Measurements from ENCODE around the gene PRKACB.
"Not testable (repeated sequence)": the region's sequence is repeated elsewhere in the genome, so short reads cannot be mapped to it uniquely, and the experiment has no call there.

The PRKACB gene

DNA sequence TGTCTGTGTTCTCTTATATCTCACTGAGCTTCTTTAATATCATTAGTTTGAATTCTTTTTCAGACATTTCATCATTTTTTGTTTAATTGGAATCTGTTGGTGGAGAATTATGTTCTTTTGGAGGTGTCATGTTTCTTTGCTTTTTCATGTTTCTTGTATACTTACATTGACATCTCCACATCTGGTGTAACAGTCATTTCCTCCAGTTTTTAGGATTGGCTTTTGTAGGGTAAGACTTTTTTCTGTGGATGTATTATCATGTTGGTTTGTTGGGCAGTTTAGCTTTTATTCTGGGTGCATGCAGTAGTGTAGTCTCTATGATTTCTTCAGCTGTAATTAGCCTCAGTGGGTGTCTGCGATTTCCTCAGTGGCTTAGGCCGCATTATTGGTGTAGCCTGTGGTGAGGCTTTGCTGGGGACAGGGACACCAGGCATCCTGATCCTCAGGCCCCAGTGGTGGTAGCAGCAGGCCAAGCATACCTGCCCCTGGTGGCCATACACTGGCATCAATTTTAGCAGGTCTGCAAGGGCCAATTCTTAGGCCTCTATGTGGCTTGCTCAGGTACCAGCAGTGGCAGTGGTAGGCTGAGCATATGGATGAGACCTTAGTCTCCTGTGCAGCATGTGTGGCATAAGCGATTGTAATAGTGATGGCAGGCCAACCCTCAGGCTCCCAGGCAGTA, 79.8 kb downstream of the PRKACB start:
- no peak for DNase-seq (ENCODE audit: low read depth)

DNA sequence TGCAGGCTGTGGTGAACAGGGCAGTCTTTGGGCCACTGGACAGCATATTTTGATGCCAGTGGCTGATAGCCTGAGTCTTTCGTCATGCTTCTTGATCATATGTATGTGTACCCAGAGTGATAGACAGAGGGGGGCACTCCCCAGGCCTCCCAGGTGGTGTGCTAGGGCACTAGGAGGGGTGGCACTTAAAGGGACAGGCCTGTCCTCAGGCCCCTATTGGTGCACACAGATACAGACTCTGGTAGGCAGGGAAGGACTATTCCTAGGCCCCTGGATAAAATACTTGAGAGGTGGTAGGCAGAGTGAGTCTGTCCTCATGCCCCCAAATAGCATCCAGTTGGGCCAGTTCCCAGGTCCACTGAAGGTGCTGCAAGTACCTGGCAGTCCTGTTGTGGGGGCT, 80.8 kb downstream of the PRKACB start:
- no peak for DNase-seq (ENCODE audit: low read depth)

DNA sequence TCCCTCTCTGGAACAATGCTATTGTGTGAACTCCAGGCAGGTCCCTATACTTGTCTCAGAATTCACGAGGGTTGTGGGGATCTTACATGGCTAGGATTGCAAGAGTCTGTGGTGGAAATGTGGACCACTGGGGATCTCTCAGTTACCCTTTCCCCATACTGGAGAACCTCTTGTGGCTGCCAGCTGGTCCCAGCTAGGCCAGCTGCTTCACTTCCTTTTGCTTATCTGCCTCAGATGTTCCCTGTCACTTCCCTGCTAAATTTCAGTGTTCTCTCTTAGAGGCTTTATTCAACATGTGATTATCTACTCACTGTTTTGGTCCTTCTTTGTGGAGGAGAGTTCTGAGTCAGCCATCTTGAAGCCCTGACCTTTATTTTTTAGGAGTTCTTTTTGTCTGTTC, 81.6 kb downstream of the PRKACB start:
- no peak for DNase-seq (ENCODE audit: low read depth)

DNA sequence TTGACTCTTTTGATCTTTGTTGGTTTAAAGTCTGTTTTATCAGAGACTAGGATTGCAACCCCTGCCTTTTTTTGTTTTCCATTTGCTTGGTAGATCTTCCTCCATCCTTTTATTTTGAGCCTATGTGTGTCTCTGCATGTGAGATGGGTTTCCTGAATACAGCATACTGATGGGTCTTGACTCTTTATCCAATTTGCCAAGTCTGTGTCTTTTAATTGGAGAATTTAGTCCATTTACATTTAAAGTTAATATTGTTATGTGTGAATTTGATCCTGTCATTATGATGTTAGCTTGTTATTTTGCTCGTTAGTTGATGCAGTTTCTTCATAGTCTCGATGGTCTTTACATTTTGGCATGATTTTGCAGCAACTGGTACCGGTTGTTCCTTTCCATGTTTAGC, 88.6 kb downstream of the PRKACB start:
- not testable (repeated sequence) for DNase-seq (ENCODE audit: low read depth)

DNA sequence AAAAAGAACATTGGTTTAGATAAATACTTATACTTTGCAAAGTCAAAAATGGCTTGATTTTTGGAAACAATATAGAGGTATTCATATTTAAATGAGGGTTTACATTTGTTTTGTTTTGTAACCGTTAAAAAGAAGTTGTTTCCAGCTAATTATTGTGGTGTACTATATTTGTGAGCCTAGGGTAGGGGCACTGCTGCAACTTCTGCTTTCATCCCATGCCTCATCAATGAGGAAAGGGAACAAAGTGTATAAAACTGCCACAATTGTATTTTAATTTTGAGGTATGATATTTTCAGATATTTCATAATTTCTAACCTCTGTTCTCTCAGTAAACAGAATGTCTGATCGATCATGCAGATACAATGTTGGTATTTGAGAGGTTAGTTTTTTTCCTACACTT, 92.2 kb downstream of the PRKACB start:
- no peak for DNase-seq (ENCODE audit: low read depth)

DNA sequence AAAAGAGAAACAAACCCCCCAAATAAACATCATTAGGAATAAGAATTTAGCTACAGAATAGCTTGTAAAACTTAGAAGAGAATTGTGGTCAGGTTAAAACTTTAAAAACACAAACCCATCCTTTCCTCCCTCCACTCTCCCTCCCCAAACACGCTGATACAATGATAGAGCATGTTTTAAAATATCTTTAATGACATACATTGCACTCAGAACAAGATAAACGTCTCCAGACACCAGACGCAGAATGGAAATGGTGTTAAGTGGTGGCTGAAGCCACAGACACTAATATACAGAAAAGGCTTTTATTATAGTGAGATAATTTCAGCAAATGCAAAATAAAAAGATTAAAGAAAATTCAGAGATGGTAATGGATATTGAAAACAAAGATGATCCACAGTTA, 98.6 kb downstream of the PRKACB start:
- DNase-seq (ENCODE audit: low read depth), result no peak

DNA sequence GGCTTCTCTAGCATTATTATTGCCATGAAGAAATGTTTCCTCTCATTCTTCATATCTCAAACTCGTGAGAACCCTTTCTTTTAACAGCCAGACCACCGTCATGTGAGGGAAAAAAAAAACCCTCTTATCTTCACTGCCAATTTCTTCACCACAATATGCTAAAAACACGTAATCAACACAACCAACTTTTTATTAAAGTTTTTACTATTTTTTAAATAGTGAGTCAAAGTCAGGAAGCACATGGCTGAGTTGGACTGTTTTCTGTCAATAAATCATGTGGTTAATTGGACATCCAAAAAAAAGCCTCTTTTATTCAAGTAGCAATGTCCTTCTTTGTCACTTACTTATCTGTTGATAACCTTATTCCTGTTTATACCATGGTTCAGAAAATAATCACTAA, 101.5 kb downstream of the PRKACB start:
- no peak for DNase-seq (ENCODE audit: low read depth)

DNA sequence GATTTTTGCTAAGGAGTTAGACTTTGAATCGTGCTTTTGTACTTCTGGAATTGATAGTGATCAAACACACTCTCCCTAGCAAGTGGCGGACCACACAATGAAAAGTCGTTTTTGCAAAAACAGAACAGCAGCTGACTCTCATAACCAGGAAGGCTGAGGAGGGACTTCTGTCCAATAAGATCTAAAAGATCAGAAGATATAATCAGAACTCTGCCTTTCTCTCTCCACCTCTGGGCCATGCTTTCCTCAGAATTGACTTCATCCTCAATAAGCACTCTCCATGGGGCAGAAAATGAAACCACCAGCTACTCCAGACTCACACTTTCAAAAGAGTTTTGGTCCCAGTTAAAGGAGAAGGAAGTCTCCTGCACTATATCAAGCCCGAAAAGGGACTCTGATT, 102.1 kb downstream of the PRKACB start:
- no peak for DNase-seq (ENCODE audit: low read depth)

DNA sequence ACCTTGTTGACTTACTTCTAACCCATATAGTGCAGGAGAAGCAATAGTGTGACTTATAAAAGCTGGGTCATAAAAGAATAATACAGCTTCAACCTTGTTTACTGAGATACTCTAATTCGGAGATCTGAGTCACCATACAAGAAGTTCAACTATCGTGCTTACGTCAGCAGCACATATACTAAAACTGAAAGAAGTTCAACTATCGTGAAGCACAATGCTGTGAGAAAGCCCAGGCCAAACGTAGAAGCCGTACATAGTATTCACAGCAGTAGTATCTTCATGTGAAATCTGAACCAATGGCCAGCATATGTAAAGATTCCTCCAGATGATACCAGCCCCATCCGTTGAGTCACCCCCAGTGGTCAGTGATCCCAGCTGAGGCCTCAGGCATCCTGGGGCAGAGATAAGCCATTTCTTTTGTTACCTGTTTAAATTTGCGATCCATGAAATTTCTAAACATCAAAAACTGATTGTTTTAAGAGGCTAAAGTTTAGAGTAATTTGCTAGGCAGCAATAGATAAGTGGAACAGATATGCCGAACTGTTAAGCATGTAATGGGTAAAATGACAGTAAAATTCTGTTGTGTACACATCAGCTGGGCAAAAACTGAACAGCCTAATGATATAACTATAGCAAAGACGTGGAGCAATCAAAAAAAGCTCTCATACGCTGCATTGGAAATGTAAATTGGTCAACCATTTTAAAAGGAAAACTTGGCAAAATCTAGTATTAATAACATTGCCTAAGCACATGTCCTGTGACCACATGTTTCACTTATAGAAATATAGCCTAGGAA, 103.6 kb downstream of the PRKACB start:
- DNase-seq (ENCODE audit: low read depth), result no peak

DNA sequence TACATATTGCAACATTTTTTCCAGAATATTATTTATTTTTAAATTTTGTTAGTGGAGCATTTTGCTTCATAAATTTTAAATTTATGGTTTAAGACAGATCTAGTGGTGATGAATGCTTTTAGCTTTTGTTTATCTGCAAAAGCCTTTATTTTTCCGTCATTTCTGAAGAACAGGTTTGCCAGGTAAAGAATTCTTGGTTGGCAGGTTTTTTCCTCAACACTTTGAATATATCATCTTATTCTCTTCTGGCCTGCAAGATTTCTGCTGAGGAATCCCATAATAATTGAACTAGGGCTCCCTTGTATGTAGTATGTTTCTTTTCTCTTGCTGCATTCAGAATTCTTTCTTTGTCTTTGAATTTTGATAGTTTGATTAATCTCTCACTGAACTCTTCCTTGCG, 106.6 kb downstream of the PRKACB start:
- no peak for DNase-seq (ENCODE audit: low read depth)

DNA sequence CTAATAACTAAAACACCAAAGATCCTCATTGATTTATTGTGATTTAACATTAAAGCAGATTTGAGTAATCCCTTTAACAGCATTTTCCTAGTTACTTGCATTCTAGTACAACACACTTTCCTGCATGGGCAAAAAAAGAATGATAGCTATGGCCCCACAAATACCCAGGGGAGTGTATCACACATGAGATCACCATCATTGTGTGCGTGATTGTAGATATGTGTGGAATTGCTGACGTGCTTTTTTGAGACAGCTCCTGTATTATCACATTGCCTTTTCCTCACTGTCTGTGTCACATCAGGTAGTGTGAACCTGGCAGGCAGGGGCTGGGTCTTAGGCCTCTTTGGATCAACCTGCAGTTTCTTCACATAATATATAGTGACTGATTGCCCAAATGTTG, 109.0 kb downstream of the PRKACB start:
- no peak for DNase-seq (ENCODE audit: low read depth)

DNA sequence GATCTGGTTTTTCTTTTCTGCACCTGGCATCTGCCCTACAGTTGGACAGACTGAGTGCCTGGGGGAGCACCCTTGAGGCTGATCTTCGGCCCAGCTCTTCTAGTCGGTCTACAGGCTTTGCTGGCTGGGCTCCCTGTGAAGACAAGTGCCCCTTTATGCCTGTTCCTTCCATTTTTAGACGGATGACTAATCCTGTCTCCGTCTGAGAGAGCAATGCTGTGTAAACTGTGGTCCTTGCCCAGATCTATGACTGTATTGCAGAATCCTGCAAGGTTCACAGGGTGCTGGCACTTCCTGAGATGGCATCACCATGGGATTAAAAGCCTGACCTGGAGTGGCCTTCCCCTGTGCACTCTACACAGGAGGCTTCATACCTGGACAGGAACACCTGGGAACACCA, 109.8 kb downstream of the PRKACB start:
- no peak for DNase-seq (ENCODE audit: low read depth)

DNA sequence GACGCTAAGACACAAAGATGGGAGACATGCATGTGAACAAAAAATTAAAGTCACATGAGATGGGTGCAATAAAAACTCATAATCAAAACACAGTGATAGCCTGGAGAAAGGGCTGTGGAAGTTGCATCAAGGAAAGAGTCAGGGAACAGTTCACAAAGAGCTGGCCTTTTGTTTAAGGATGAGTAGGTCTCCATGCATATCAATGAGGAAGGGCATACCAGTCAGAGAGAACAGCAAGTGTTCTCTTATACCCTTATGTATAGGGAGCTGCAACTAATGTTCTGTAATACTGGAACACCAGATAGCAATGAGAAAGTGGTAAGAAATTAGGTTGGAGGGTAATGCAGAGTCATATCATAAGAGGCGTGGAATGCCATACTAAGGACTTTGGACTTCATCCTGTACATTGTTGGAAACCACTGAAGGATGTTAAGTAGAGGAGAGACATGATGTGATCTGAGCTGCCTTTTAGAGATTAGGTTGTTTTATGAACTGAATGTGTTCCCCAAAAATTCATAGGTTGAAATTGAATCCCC, 110.7 kb downstream of the PRKACB start:
- no peak for DNase-seq (ENCODE audit: low read depth)

DNA sequence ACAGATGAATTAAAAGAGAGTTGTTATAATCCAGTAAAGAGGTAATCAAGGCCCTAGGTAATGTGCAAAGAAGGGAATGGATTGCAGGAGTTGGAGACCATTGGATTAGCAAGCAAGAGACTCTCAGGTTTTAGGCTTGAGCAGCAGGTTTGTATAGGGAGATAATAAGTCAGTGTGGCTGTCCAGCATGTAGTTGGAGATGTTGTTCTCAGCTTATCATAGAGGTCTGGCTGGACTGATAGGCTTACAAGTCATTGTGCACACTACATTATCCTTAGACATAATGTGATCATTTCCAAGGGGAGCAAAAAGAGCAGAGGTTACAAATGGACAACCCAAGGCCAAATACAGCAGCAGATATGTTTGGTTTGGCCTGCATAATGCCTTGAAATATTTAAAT, 111.5 kb downstream of the PRKACB start:
- no peak for DNase-seq (ENCODE audit: low read depth)

DNA sequence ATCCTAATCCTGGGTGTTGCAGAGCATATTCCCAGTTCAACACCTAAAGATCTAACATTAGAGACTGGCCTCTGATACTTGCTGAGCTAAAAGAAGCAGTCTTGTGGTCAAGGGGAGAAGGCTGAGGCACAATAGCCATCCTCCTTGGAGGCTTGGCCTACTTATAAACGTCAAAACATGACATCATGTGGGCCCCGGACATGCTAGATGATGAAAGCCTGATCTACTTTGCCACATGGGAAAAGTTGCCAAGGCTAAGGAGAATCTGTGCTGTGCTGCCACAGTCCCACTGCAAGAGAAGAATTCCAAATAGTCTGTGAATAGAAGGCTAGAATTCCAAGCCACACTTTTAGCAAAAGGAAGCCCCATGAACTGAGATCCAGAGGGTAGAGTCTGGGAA, 113.5 kb downstream of the PRKACB start:
- DNase-seq (ENCODE audit: low read depth), result no peak

DNA sequence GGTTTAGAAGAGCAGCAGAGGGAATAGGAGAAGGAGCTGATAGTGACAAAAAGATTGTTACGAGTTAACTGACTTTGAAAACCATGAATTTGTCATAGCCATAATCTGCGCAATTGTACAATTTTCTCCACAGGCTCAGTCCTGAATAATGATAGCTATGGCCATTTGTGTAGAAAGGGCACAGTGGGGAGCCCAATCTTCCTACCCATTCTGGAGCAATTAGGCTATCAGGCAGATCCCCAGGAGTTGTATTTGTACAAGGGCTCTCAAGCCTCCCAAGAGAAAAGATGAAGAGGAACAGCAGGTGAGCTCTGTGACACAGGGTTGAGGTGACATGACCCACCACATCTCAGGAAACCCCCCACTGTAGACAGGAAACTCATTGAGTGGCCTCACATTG, 115.3 kb downstream of the PRKACB start:
- no peak for DNase-seq (ENCODE audit: low read depth)

DNA sequence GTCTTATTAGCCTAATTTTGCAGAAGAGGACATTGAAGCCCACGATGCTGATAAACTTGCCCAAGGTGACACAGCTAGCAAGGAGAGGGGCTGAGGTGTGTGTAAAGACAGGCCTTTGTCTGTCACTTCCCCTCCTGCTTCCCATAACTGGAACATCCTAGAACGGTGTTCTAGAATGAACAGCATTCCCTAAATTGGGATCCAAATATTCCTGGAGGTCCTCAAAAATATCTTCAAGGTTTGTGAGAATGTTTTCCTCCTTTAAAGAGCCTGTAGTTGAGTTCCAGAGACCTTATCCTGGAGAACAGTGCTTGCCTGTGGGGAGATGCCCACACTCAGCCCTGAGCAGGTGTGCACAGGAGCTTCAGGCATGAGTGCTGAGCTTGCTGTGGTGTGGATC, 115.9 kb downstream of the PRKACB start:
- DNase-seq (ENCODE audit: low read depth), result no peak

DNA sequence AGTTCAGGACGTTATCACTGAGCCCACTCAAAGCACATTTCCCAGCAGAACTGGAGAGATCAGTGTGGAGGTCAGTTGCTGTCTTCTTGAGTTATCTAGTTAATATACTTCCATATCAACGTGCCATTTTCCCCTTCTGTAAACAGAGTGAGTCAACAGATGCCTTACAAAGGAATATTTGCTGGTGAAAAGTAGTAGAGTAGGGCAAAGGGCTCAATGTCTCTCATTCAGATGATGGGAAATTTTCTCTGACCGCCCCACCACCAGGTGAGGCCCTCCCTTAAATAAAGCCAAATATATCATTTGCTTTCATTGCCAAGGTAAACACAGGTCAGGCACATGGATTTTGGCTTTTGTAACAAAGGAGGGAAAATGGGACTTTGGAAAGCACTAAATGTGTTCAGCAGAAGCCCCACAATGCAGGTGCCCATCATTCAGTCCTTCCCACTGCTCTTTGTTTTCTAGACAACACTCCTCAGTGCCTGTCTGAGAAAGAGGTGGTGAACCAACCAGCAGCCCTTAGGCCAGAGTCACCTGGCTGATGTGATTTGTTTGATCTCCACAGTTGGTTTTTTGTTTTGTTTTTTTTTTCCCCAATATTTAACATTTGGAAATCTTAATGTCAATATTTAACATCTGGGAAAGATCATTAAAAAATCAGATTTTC, 116.9 kb downstream of the PRKACB start:
- DNase-seq (ENCODE audit: low read depth), result no peak

DNA sequence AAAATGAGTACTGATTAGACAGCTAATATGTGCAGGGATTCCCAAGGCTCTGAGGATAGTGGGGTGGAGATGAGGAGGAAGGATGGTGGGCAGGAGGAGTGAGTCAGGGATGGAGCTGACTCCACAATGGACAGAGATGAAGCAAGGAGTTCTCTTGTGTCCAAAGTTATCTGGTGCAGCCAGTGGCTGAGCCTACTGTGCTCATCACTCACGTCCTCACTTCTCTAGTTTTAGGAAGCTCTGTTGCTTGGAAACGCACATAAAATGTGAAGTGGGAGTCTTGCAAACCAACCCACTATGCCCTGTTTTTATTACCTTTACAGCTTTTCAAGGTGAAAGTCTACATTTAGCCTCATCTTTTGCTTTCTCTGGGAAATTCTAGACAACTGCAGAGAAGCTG, 120.9 kb downstream of the PRKACB start:
- no peak for DNase-seq (ENCODE audit: low read depth)

DNA sequence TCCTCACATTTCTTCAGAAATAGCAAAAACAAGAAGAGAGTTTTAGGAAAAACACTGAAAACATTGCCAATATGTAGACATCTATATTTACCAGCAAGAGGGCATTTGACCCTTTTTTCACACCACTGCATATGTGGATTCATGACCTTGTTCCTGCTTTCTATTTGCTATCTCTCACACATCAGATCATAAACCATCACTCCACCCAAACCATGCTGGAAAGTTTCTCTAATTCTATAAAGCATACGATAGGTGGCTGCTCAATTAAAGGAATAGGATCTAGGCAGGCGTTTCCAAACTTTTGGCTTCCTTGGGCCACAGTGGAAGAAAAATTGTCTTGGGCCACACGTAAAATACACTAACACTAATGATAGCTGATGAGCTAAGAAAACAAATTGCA, 121.8 kb downstream of the PRKACB start:
- no peak for DNase-seq (ENCODE audit: low read depth)

DNA sequence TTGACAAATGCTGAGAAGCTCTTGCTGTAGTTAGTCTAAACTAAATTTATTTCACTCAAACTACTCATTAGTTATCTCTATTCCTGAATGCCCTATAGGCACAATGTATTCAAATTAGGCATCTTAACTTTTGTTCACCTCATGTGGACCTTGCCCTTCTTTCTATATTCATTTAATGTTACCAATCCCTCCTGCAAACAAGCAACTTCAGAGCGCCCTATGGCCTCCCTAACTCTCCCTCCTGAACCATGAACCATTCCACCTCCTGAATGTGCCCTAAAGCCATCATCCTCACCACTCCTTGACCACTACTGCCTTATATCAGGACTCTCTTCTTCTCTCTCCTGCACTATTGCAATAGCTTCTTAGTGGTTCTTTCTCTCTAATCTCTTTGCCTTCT, 122.7 kb downstream of the PRKACB start:
- no peak for DNase-seq (ENCODE audit: low read depth)

DNA sequence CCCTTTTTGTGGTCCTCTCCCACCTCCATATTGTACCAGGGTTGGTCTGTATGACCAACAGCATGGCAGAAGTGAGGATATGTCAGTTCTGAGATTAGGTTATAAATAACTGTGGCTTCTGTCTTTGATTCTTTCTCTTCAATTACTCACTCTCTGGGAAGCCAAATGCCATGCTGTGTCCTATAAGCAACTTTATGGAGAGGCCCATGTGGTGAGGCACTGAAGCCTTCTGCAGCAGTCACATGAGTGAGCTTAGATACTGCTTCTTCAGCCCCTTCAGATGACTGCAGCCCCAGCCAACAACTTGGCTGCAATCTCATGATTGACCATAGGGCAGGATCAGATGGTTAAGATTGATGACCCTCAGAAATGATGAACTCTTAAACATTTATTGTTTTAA, 123.4 kb downstream of the PRKACB start:
- no peak for DNase-seq (ENCODE audit: low read depth)

DNA sequence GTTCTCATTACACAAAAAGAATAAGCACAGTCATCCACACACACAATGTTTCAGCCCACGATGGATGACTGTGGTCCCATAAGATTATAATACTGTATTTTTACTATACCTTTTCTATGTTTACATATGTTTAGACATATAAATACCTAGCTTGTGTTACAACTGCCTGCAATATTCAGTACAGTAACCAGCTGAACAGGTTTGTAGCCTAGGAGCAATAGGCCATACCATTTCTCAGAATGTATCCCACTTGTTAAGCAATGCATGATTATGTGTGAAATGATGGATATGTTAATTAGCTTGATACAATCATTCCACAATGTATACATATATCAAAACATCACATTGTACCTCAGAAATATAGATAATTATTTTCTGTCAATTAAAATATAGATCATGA, 124.3 kb downstream of the PRKACB start:
- DNase-seq (ENCODE audit: low read depth), result no peak

Measured in activated T-helper 1 cell treated with Interleukin-2 at 50 U/mL for 16 hours (primary cell).